Gastrocnemius medialis (tissue), 4 donors: ENCODE data around the gene PCDH8. TPM values are rescaled to one million over a fixed set of nuclear protein-coding genes. Genes with fewer than 3 reads are reported as not detected.

Source experiments
- ATAC-seq, 2 donors: fragments of 150-250 bp; one replicate each; pipeline ENCODE4 v1.9.1; 2016
- DNase-seq, 2 donors: peaks; one replicate each; pipeline ENCODE4 v3.0.0-alpha.2; 2019
- H3K27ac ChIP-seq, 4 donors: fragments of 200-600 bp; sonication (generic); 1 replicate in 1 of 4; 2 replicates in 3 of 4; pipeline ENCODE4 v1.5.1; 2016 to 2018; ENCODE audit warnings: mild to moderate bottlenecking in 2 of 4, moderate library complexity in 1 of 4
- H3K27me3 ChIP-seq, 3 donors: fragments of 200-600 bp; sonication (generic) in 2 of 3; 1 replicate in 1 of 3; 2 replicates in 2 of 3; pipeline versions ENCODE4 v1.5.1 to v1.6.0; 2016 to 2019; ENCODE audit warnings: mild to moderate bottlenecking in 1 of 3, moderate library complexity in 1 of 3
- H3K36me3 ChIP-seq, 2 donors: fragments of 200-600 bp; sonication (generic) in 1 of 2; one replicate each; pipeline ENCODE4 v1.5.1; 2017 to 2018
- H3K4me1 ChIP-seq, 2 donors: fragments of 200-600 bp; sonication (generic) in 1 of 2; one replicate each; pipeline ENCODE4 v1.5.1; 2016 to 2017; ENCODE audit warnings: mild to moderate bottlenecking in 2 of 2
- H3K4me3 ChIP-seq, 4 donors: fragments of 200-600 bp; sonication (generic) in 3 of 4; 1 replicate in 1 of 4; 2 replicates in 3 of 4; pipeline ENCODE4 v1.5.1; 2016 to 2019; ENCODE audit warnings: mild to moderate bottlenecking in 2 of 4
- H3K9me3 ChIP-seq, 3 donors: fragments of 200-600 bp; sonication (generic) in 2 of 3; 1 replicate in 1 of 3; 2 replicates in 2 of 3; pipeline ENCODE4 v1.5.1; 2016 to 2019
- POLR2A ChIP-seq, 2 donors: fragments of 450-650 bp; IDR thresholded peaks; one replicate each; pipeline ENCODE4 v1.6.1; 2017; ENCODE audit warnings: antibody characterized with exemption in 2 of 2, mild to moderate bottlenecking in 2 of 2, moderate library complexity in 2 of 2
- in situ Hi-C, 4 donors: fragments of 200-750 bp; cut with MboI; loops; one replicate each; pipeline versions ENCODE4 v1.15.0 to v1.8.0; 2017; ENCODE audit warnings: low sequenced_read_pairs in 4 of 4
- intact Hi-C: fragments of 100-400 bp; cut with DNase I; formaldehyde crosslinking; loops from one replicate; pipeline ENCODE4 v1.15.1; 2023; ENCODE audit warnings: low total_unique reads
- total RNA-seq, 4 donors: library from RNA; depleted of rRNA; stranded (reverse); fragments of >200 nt; gene quantifications; one replicate each; pipeline versions ENCODE4 v1.1.0 to v1.2.3, GENCODE V29; 2016
- TF ChIP-seq, protein P1 (sequence below), 5 experiments: fragments of 450-650 bp in 3 of 5; fragments of 200-600 bp in 2 of 5; sonication (generic) in 2 of 5; IDR thresholded peaks in 4 of 5; conservative IDR thresholded peaks in 1 of 5; 1 replicate in 4 of 5; 2 replicates in 1 of 5; pipeline ENCODE4 v1.5.1; 2016 to 2019; ENCODE audit warnings: antibody characterized with exemption in 5 of 5, mild to moderate bottlenecking in 3 of 5, moderate library complexity in 3 of 5

PCDH8 gene
- total RNA-seq, 4 donors from 2014 or later: 0.39 TPM; not detected in 3

DNA sequence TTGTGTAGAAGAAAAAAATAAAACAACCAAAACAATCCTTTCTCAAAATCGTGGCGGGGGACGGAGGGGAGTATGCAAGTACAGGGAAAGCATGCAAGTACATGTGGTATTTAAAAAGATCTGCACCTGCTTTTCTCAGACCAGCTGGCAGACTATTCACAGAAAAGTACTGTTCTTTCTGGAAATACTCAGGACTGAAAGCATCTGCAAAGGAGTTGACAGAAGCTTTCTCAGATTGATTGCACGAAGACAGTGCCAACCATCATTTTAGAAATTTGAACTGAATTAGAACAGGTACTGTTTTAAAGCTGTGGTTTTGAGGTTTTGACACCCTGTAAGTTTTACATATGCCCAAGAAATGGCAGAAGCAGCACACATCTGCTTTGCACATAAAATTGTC lies 19.8 kb upstream of the PCDH8 start:
- intact Hi-C loops (no loop called here), in situ Hi-C loops (no loop called here)
- H3K27me3 ChIP-seq: no peaks in the 10 kb centered on the region
- no peak overlapping the region for H3K4me3 ChIP-seq
- no peaks in the 10 kb centered on the region for H3K9me3 ChIP-seq
- no peak for TF ChIP-seq POLR2A (IDR thresholded peaks at IDR 0.05)
- TF ChIP-seq, protein P1, sequence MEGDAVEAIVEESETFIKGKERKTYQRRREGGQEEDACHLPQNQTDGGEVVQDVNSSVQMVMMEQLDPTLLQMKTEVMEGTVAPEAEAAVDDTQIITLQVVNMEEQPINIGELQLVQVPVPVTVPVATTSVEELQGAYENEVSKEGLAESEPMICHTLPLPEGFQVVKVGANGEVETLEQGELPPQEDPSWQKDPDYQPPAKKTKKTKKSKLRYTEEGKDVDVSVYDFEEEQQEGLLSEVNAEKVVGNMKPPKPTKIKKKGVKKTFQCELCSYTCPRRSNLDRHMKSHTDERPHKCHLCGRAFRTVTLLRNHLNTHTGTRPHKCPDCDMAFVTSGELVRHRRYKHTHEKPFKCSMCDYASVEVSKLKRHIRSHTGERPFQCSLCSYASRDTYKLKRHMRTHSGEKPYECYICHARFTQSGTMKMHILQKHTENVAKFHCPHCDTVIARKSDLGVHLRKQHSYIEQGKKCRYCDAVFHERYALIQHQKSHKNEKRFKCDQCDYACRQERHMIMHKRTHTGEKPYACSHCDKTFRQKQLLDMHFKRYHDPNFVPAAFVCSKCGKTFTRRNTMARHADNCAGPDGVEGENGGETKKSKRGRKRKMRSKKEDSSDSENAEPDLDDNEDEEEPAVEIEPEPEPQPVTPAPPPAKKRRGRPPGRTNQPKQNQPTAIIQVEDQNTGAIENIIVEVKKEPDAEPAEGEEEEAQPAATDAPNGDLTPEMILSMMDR (IDR thresholded peaks at IDR 0.05 in 4 of 5, conservative IDR thresholded peaks at IDR 0.05 in 1 of 5): no peak
- ATAC-seq (no peak), DNase-seq (no peak)
- no peak overlapping the region for H3K27ac ChIP-seq
- no peaks in the 10 kb centered on the region for H3K36me3 ChIP-seq
- no peaks in the 10 kb centered on the region for H3K4me1 ChIP-seq

DNA sequence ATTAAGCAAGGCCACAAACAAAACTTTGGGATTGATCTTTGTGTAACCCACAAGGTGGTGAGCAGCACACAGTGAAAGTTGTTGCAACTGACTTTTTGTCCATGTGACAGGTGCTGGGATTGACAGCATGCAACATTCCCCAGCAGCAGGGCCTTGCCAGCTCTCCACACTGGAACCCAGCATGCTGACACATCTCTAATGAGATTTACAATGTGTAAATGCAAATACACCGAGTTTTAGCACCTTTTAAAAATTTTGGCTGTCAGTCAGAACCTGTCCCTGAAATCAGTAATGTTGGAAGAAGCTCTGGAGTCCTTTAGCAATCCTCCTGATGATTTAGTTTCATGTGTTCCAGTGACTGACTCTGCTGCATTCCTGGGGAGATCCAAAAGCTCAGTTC lies 16.5 kb upstream of the PCDH8 start:
- intact Hi-C loops (no loop called here), in situ Hi-C loops (no loop called here)
- Histone ChIP-seq H3K27ac (no peak overlapping the region), H3K9me3 (no peaks in the 10 kb centered on the region), H3K4me1 (no peaks in the 10 kb centered on the region), H3K36me3 (no peaks in the 10 kb centered on the region), H3K4me3 (no peak overlapping the region), H3K27me3 (no peaks in the 10 kb centered on the region)
- DNase-seq (no peak), ATAC-seq (no peak)
- no peak for TF ChIP-seq POLR2A (IDR thresholded peaks at IDR 0.05)
- TF ChIP-seq, protein P1 (IDR thresholded peaks at IDR 0.05 in 4 of 5, conservative IDR thresholded peaks at IDR 0.05 in 1 of 5): no peak

DNA sequence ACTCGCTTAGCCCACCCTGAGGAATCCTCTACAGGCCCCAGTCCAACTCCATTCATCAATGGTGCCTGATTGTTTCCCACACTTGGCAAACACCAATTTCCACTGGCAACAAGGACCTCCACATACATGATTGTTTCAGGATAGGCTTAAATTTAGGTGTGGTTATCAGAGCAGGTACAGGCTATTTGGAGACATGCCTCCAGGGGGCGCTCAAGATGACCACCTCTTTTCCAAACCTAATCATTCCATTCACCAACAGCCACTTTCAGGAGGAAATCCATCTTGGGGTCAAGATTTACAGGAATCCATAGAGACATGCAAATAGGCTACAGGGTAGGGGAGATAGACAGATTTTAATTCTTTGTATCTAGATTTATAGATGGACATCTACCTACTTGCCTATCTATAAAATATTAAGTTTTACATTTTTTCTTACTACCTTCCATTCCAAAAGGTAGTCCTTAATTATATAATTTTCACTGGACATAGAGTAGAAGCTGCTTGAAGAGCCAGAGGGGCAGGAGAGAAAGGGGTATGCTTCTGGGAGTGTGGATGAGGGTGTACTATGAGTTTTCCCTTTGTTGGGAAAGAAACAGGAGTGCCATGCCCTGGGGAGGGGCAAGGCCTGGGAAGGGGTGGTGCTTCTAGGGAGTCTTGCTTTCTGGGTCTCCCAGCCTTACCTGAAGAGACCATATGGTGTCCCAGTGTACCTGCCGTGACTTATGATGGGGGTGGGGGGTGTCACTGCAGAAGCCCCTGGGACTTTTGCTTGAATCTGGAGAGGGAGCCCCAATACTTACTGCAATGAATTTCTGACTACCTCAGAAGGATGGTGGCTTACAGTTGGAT lies 14.1 kb upstream of the PCDH8 start:
- H3K4me3 ChIP-seq: no peak overlapping the region
- H3K36me3 ChIP-seq: no peaks in the 10 kb centered on the region
- H3K27ac ChIP-seq: no peak overlapping the region
- intact Hi-C loops (no loop called here), in situ Hi-C loops (no loop called here)
- no peaks in the 10 kb centered on the region for H3K4me1 ChIP-seq
- H3K9me3 ChIP-seq: no peaks in the 10 kb centered on the region
- TF ChIP-seq POLR2A (IDR thresholded peaks at IDR 0.05): no peak
- TF ChIP-seq, protein P1 (IDR thresholded peaks at IDR 0.05 in 4 of 5, conservative IDR thresholded peaks at IDR 0.05 in 1 of 5): peak in 1 of 5 experiments; percentile 32
- DNase-seq (no peak), ATAC-seq (no peak)
- H3K27me3 ChIP-seq: peaks cover 0 to 2% (median 0%) of the 10 kb centered on the region in 3 donors

DNA sequence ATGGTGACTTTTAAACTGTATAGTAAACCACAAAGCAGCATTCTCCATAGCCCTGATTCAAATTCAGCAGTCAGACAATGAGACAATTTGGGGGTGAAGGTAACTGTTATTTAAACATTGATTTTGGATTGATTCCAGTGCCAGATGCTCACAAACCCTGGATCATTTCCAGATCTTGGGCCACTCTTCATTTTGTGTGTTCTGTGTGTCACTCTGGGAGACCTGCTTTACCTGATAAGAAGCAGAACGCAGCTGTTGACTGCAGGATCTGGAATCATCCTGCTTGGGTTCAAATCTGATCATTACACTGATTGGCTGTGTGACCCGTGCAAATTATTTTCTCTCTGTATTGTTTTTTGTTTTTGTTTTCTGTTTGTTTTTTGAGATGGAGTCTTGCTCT lies 4.0 kb upstream of the PCDH8 start:
- Histone ChIP-seq H3K9me3 (no peaks in the 10 kb centered on the region), H3K27ac (no peak overlapping the region), H3K36me3 (no peaks in the 10 kb centered on the region), H3K4me1 (peaks cover 8 to 15% of the 10 kb centered on the region in 2 donors), H3K4me3 (no peak overlapping the region), H3K27me3 (peaks cover 38 to 49% (median 40%) of the 10 kb centered on the region in 3 donors)
- in situ Hi-C loops (no loop called here), intact Hi-C loops (no loop called here)
- no peak for ATAC-seq
- TF ChIP-seq, protein P1 (IDR thresholded peaks at IDR 0.05 in 4 of 5, conservative IDR thresholded peaks at IDR 0.05 in 1 of 5): no peak
- TF ChIP-seq POLR2A (IDR thresholded peaks at IDR 0.05): no peak
- no peak for DNase-seq
